ENCODE measurements around the gene KCTD20. TPM values are rescaled to one million over a fixed set of nuclear protein-coding genes. Genes with fewer than 3 reads are reported as not detected.

Gene KCTD20
- total RNA-seq, 1 donor from 2014 or later, result 26.3 TPM

- peak; percentile 62 for TF ChIP-seq CTCF (IDR thresholded peaks at IDR 0.05; ENCODE audit: unreplicated experiment)
- peaks cover 5% of the 10 kb centered on the region for H3K4me1 Mint-ChIP-seq (ENCODE audit: low read depth)
- no peaks in the 10 kb centered on the region for H3K9me3 Mint-ChIP-seq (ENCODE audit: low read depth)
- H3K27me3 Mint-ChIP-seq, result no peaks in the 10 kb centered on the region
- no peaks in the 10 kb centered on the region for H3K36me3 Mint-ChIP-seq (ENCODE audit: insufficient read depth)
- H3K27ac Mint-ChIP-seq, result peak overlapping the region; percentile 91
- DNase-seq (ENCODE audit: low spot score, unreplicated experiment), result peak; percentile 98
- H3K4me3 Mint-ChIP-seq (ENCODE audit: low read depth), result peak overlapping the region; percentile 87
Measured at GRCh38 chr6:36423101-36423824, 19.5 kb upstream of the KCTD20 start.

- Mint-ChIP-seq H3K4me1 (ENCODE audit: low read depth) (peaks cover 5% of the 10 kb centered on the region), H3K36me3 (ENCODE audit: insufficient read depth) (no peaks in the 10 kb centered on the region), H3K4me3 (ENCODE audit: low read depth) (no peak overlapping the region), H3K27ac (no peak overlapping the region), H3K9me3 (ENCODE audit: low read depth) (no peaks in the 10 kb centered on the region), H3K27me3 (no peaks in the 10 kb centered on the region)
- DNase-seq (ENCODE audit: low spot score, unreplicated experiment), result no peak
- TF ChIP-seq CTCF (IDR thresholded peaks at IDR 0.05; ENCODE audit: unreplicated experiment), result no peak
Measured at GRCh38 chr6:36426622-36427021, 16.2 kb upstream of the KCTD20 start.

- H3K4me1 Mint-ChIP-seq (ENCODE audit: low read depth), result no peaks in the 10 kb centered on the region
- no peaks in the 10 kb centered on the region for H3K9me3 Mint-ChIP-seq (ENCODE audit: low read depth)
- TF ChIP-seq CTCF (IDR thresholded peaks at IDR 0.05; ENCODE audit: unreplicated experiment), result no peak
- no peak overlapping the region for H3K4me3 Mint-ChIP-seq (ENCODE audit: low read depth)
- no peaks in the 10 kb centered on the region for H3K27me3 Mint-ChIP-seq
- H3K36me3 Mint-ChIP-seq (ENCODE audit: insufficient read depth), result no peaks in the 10 kb centered on the region
- H3K27ac Mint-ChIP-seq, result no peak overlapping the region
- DNase-seq (ENCODE audit: low spot score, unreplicated experiment), result no peak
Measured at GRCh38 chr6:36428911-36429310, 13.9 kb upstream of the KCTD20 start.

- Mint-ChIP-seq H3K9me3 (ENCODE audit: low read depth) (no peaks in the 10 kb centered on the region), H3K4me3 (ENCODE audit: low read depth) (no peak overlapping the region), H3K27me3 (no peaks in the 10 kb centered on the region), H3K4me1 (ENCODE audit: low read depth) (no peaks in the 10 kb centered on the region), H3K36me3 (ENCODE audit: insufficient read depth) (no peaks in the 10 kb centered on the region), H3K27ac (no peak overlapping the region)
- DNase-seq (ENCODE audit: low spot score, unreplicated experiment), result no peak
- no peak for TF ChIP-seq CTCF (IDR thresholded peaks at IDR 0.05; ENCODE audit: unreplicated experiment)
Measured at GRCh38 chr6:36430351-36430750, 12.4 kb upstream of the KCTD20 start.

GRCh38 chr6:36431197-36431596 lies 11.6 kb upstream of the KCTD20 start:
- no peaks in the 10 kb centered on the region for H3K9me3 Mint-ChIP-seq (ENCODE audit: low read depth)
- no peak for DNase-seq (ENCODE audit: low spot score, unreplicated experiment)
- no peaks in the 10 kb centered on the region for H3K36me3 Mint-ChIP-seq (ENCODE audit: insufficient read depth)
- H3K4me3 Mint-ChIP-seq (ENCODE audit: low read depth), result no peak overlapping the region
- H3K4me1 Mint-ChIP-seq (ENCODE audit: low read depth), result no peaks in the 10 kb centered on the region
- no peak overlapping the region for H3K27ac Mint-ChIP-seq
- TF ChIP-seq CTCF (IDR thresholded peaks at IDR 0.05; ENCODE audit: unreplicated experiment), result no peak
- no peaks in the 10 kb centered on the region for H3K27me3 Mint-ChIP-seq

All from progenitor cell of endocrine pancreas (in vitro differentiated cells).